NCI-H526 treated with DMSO at 0.1 percent for 48 hours (cell line): ENCODE results near the gene PCSK6.

Experiments used
- DNase-seq: peaks from one replicate; lab custom pipeline; 2025; lab: John Stamatoyannopoulos, UW

The PCSK6 gene

DNA sequence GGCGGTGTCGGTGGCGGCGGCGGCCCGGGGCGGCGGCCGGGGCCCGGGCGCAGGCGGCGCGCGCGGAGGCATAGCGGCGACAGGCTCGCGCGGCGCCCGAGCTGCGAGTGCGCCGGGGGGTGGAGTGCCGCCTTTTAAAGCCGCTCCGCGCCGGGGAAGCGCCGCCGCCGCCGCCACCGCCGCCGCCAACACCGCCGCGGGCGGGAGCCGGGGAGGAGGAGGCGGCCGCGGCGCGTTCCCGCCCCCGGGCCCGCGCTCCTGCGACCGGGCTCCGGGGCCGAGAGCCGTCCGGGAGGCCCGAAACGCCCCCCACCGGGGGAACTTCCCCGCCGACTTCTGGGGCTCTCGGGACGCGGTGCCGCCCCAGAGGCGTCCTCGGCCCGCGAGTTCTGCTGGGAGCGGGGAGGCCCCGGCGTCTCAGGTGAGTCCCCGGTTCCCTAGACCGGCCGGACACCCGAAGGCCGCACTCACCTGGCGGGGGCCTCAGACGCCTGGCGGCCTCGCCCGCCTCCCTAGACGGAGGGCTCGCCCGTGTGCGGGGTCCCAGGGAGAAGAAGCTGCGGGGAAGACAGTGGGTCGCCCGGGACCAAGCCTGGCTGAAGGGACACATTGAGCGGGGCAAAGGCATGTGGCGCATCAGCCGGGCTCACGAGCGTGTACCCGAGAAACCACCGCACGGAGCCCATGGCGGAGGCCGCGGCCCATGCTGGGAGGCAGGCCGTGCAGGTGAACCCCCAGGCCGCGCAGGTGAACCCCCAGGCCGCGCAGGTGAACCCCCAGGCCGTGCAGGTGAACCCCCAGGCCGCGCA lies at the start of gene PCSK6:
Gene PCSK6, minus strand, starts transcription at position 109 of the 809 bp plus-strand sequence. Its CDS starts 37 bp downstream, at position 72.
- DNase-seq, result no peak

GRCh38 chr15:101538996-101539395 lies 49.5 kb upstream of the PCSK6 start:
- no peak for DNase-seq

- DNase-seq, result no peak
Observed at GRCh38 chr15:101538177-101538576, 48.7 kb upstream of the PCSK6 start.

GRCh38 chr15:101537483-101538080 lies 48.1 kb upstream of the PCSK6 start:
- no peak for DNase-seq

- DNase-seq, result no peak
Observed at GRCh38 chr15:101536875-101537405, 47.4 kb upstream of the PCSK6 start.

DNA sequence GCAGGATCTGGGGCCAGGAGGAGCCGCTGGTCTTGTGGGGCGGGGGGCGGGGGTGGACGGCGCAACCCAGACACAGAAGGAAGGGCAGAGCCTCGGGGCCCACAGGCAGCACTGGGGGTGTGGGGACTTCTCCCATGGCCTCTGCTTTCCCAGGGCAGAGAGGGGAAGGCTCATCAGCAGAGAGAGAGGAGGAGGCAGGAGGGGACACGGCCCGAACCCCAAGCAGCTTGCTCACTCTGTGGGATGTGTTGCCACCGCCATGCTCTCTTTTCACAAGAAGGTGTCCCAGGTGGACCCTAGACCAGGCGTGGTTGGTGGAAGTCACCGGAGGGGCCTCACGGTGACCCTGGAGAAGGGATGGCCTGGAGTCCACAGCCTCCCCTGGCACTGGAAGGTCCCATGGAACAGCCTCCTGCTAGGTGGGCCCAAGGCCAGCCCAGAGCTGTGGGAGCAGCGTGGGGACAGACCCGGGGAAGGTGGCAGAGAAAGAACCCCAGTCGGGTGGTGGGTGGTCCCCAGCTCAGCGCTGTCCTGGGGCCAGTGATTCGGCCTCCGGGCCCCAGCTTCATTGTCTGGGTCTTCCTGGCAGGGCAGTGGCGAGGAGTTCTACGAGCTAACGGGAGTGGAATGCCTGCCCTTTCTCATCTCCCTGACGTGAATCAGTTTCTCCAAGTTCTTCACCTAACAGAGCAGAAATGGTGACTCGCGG lies 46.8 kb upstream of the PCSK6 start:
- DNase-seq, result no peak

DNA sequence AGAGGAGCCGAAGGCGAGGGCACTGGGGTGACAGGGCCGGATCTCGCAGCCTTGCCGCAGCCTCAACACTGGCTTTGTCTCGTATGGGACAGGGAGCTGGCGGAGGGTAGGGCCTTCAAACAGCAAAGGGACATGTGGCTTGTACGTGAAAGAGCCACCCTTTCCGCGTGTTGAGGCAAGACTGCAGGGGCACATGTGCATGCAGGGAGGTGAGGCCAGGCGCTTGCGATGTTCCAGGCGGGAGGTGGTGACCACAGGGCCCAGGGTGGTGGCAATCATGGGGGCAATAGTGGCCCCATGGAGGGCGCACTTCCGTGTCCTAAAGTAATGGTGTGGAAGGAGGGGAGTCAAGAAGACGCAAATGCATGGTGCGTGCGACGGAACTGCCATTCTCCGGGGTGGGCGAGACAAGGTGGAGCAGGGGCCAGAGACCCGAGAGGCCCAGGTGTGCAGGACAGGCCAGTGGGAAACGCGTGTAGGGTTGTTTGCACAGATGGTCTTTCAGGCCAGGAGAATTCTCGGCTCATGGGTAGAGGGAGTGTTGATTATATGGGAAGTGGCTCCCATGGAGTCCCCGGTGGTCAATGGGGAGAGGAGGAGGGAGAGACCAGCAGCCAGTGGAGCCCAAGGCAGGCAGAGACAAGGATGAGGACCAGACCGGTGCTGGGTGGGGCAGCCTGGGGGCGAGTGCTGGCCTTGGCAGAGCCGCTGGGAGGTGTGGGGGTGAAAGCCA lies 45.8 kb upstream of the PCSK6 start:
- no peak for DNase-seq

DNA sequence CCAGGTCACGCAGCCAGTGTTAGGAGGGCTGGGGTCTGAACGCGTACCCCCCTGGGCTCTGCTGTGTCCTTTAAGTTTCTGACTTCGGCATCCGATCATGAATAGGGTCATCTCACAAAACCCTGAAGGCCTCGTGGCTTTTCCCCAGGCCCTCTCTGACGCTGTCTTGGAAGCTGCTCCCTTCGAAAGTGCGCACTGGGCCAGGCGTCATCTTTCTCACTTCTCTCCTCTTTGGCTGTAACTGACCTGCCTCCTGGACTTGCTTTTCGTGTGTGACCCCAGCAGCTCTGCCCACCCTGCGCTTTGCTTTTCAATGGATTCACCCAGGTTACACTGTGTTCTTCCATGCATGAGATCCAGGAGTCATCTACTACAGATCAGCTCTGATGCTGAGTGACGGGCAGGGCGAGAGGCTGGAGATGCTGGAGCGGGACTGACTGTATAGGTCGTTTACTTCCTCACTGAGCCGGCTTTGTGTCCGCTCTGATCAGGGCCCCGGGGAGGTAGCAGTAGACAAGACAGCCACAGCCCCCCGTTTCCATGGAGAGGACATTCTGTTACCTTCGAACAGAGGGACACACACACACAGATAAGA lies 45.0 kb upstream of the PCSK6 start:
- DNase-seq, result no peak

- DNase-seq, result no peak
Observed at GRCh38 chr15:101533371-101534140, 44.0 kb upstream of the PCSK6 start.

DNA sequence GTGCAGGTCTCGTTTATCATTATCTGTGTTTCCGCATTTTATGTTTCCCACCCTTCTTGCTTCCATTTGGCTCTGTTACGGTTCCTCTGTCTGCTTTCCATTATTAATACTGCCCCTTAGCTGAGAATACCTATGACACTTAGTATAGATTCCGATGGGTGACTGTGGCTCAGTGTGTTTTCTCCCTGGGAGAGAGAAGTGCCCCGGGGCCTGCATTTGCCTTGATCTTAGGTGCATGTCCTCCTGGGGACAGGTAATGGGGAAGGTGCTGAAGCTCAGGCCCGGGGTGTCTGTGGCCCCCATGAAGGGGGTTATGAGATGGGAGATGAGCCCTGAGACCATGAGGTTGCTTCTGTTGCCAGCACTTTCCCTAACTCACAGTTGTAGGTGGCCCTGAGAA lies 43.4 kb upstream of the PCSK6 start:
- no peak for DNase-seq

GRCh38 chr15:101531170-101531569 lies 41.7 kb upstream of the PCSK6 start:
- DNase-seq, result no peak

DNA sequence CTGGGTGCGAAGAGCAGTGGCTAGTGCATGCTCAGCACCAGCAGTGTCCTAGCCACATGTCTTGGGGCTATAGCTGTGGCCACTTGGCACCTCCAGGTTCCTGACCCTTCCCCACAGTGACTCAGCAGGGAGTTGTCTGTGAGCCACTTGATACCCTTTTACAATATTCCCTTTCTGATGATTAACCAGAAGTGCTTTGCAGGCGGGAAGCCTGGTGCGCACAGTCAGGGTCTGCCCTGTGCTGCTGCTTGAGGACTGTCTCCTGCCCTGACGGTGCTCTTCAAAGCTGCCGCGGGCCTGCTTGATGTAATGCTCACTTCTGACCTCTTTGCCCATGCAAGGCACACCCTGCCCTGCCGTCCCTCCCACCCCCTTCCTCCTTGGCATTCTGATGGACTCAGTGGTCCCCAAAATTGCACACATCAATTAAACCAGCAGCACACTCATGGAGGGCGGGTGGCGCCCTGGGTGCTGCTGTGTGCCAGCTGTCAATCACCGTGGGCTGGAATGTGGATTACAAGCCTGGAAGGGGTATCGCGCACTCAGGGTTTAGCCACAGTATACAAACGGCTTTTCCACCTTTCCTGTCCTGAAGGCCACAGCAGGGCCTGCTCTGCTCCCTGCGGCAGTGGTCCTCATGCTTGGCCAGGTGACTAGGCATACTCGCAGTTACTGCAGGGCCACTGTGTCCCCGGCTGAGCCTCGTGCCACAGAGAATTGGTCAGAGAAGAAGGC lies 40.9 kb upstream of the PCSK6 start:
- no peak for DNase-seq

DNA sequence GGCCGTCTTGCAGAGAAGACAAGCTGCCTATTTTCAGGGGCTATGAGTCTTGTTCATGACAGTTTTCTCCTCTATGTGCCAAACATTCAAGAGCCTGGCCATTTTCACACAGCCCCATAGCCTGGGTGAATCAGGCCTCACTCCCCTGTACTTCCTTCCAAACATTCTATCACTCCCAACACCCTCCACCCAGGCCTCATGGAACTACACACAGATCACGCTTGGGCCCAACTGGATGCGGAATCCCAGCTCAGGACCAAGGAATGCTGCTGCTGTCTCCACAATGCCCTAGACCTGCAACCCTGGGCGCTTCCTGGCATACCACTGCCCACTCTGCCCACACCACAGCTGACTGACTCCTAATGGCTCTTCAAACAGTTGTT lies 39.4 kb upstream of the PCSK6 start:
- DNase-seq, result no peak

DNA sequence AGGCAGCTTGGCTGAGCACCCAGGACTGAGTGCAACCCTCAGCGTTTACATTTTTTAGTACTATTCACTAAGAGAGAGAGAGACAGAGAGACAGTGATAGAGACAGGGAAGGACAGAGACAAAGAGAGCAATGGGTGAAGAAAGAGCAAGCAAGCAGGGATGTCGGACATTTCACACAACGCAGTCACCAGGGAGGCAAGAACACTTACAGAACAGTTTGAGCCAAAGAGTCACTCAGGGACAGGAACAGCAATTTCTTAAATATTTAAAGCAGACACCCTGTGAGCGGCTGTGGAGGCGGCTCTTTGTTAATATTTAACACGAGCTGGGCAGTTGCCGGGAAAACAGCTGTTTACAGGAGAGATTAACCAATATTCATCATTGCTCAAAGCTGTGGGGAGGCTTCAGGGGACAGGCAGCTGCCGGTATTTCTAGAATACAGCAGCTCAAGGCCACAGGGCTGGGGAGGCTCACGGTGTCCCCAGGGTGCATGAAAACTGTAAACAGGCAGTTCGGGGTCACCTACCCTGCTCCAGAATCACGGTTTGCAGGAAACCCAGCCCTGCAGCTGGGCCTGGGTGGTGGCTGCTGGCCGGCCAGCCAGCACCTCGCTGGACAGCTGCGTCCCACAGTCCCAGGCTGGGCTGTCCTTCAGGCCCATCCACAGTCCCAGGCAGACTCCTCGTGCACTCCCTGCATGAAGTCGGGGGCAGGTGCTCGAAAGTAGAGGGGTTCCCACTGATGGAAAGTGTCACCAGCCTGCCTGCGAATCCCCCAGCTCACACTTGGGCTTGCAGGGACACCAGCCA lies 38.8 kb upstream of the PCSK6 start:
- peak; percentile 35 for DNase-seq

DNA sequence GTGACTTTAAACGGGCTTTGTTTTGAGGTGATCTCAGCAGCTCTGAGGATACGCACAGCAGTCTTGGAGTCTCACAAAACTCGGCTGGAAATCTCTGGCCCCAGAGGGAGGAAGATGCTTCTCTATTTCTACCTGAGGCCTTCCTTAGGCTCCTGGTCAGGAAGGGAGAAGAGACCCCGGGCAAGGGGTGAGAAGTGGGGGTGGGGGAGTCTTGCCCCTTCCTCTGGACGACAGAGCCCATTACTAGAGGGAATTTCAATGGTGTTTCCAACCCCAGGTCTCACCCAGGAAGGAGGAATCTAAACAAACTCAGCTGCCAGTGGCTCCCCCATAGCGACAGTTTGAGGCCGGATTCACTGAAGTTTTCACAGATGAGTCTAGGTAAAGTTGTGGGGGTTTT lies 37.4 kb upstream of the PCSK6 start:
- DNase-seq, result no peak

DNA sequence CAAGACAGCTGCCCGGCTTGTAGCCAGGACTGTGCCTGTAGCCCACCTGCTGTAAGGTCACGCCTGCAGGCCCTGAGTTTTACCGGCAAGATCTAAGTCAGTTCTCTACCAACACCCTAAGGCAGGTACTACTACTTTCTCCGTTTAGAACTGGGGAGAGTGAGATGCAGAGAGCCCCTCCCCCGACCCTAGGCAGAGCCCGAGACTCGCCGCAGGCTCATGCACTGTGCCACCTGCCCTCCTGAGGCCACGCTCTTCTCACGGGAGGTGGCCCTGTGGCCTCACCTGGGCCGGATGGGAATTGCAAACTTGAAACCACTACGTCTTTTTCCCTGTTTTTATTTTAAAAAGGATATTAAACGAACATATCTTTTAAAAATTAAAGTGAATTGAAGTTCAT lies 36.9 kb upstream of the PCSK6 start:
- DNase-seq, result no peak

DNA sequence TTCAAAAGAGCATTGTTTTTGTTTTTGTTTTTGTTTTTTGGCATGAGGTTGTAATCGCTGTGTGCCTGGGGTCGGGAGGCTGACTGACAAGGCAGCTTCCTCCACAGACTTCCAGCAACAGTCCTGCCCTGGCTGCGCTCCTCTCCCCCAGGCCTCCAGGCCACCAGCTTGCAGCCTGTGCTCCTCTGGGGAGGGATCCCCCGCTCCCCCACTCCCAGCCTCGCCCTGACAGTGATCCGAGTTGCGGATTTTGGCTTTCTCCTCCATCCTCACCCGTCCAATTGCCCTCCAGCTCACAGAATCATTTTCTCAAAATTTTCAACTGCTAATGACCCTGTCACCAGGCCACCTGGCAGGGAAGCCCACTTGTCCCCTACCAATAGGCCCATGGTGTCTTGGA lies 36.5 kb upstream of the PCSK6 start:
- DNase-seq, result no peak

DNA sequence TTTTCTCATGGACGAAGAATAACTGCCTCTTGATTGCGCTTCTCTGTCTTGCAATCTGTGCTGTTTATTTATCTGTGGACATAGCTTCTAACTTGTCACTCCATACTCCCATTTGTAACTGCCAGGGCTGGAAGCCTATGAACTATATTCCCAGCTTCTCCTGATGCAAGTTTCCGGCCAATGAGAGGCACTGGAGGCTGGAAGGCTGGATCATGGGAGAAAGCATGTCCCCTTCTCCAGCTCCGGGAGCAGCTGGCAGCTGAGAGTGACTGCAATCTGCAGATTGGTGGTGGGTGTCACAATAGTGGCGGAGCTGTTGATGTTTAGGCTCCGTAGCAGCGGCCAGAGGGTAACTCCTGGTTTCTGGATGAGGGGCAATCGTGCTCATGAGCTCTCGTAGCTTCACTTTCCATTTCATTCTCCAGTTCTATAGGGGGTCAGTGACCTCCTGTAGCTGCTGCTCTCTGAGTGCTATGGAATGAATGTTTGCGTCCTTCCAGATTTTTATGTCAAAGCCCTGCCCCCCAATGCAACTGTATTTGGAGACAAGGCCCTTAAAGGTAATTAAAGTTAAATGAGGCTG lies 35.7 kb upstream of the PCSK6 start:
- DNase-seq, result no peak

DNA sequence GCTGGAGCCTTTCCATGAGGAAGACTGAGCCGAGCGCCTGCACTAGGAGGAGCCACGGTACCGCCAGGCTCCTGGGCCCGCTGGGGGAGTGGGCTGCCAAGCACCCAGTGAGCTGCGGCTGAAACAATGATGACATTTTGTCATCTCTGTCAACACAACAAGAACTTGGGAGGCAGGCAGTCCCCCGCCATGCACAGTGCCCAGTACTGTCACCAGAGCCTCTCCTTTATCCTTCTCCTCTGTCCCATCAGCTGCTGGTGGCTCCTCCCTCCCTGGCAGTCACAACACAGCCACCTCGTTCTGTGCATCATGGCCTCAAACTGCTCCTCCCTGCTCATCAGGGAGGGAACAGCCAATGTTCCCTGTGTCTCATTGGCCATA lies 34.0 kb upstream of the PCSK6 start:
- no peak for DNase-seq
